HepG2 (cell line): ENCODE measurements around the gene TMEM120A. TPM values are rescaled to one million over a fixed set of nuclear protein-coding genes. Genes with fewer than 3 reads are reported as not detected.

Source experiments
- ATAC-seq: fragments of 200-7000 bp; cut with Tn5 transposase; 3 replicates; pipeline ENCODE4 v1.9.1; 2020; ENCODE audit warnings: mild to moderate bottlenecking, moderate library complexity
- BruUV-seq: library from RNA; stranded (reverse); fragments of 400-500 nt; replicated peaks from 2 replicates; lab custom pipeline; 2021; lab: Mats Ljungman, UMichigan
- CTCF ChIA-PET: fragments of 300-600 bp; formaldehyde crosslinking; extraction: SDS; loops from one replicate; lab custom pipeline; 2021; ENCODE audit warnings: low total read pairs, inconsistent platforms, low intra/inter-chr PET ratio; lab: Yijun Ruan, JAX
- POLR2A ChIA-PET: fragments of 350-600 bp; sonication (Branson Sonifier 250); formaldehyde crosslinking; loops from one replicate; lab custom pipeline; 2020; ENCODE audit warnings: antibody characterized with exemption, inconsistent platforms; lab: Yijun Ruan, JAX
- DNase-seq: peaks from one replicate; pipeline ENCODE4 v3.0.0-alpha.2; 2015; ENCODE audit warnings: low spot score
- FAIRE-seq: peaks from 3 replicates; lab custom pipeline; 2011; peaks lifted over from hg19 to GRCh38; lab: Jason Lieb, UNC
- H2AFZ ChIP-seq: one replicate; pipeline ENCODE4 v1.6.1; 2011; ENCODE audit warnings: low read length, inconsistent platforms
- H3K27ac ChIP-seq: fragments of 300-600 bp; 3 replicates; pipeline ENCODE4 v1.8.0; 2011; ENCODE audit warnings: mixed run types, mild to moderate bottlenecking, mixed read lengths, low read length, inconsistent platforms; ENCODE audit not compliant: insufficient read depth; ENCODE audit errors: extremely low read length
- H3K27me3 ChIP-seq, 2 experiments: fragments of 200-600 bp in 1 of 2; 2 replicates in 1 of 2; 3 replicates in 1 of 2; pipeline versions ENCODE4 v1.6.0 to v1.8.0; 2011; ENCODE audit warnings: low read length in 2 of 2, mild to moderate bottlenecking in 2 of 2, moderate library complexity in 2 of 2, inconsistent platforms in 1 of 2; ENCODE audit not compliant: insufficient read depth in 2 of 2, control insufficient read depth in 1 of 2
- H3K36me3 ChIP-seq, 2 experiments: fragments of 200-600 bp in 1 of 2; replicated peaks in 1 of 2; 2 replicates in 1 of 2; 3 replicates in 1 of 2; pipeline versions ENCODE4 v1.5.1 to v1.8.0; 2011; ENCODE audit warnings: low read length in 2 of 2, inconsistent platforms in 1 of 2; ENCODE audit not compliant: insufficient read depth in 2 of 2, control insufficient read depth in 1 of 2
- H3K4me1 ChIP-seq: 2 replicates; pipeline ENCODE4 v1.5.1; 2012; ENCODE audit warnings: low read length, inconsistent platforms; ENCODE audit not compliant: insufficient read depth
- H3K4me2 ChIP-seq: 2 replicates; pipeline ENCODE4 v1.6.0; 2011; ENCODE audit warnings: low read depth, low read length, inconsistent platforms
- H3K4me3 ChIP-seq, 3 experiments: fragments of 200-600 bp in 1 of 3; sonication (generic), shearing (Covaris generic) in 1 of 3; replicated peaks in 1 of 3; 2 replicates each; pipeline ENCODE4 v1.5.1; 2011 to 2016; ENCODE audit warnings: low read length in 3 of 3, inconsistent platforms in 2 of 3, low read depth in 2 of 3, mild to moderate bottlenecking in 2 of 3, control low read depth in 1 of 3, mixed read lengths in 1 of 3; ENCODE audit not compliant: insufficient read depth in 1 of 3
- H3K79me2 ChIP-seq: one replicate; pipeline ENCODE4 v1.6.1; 2011; ENCODE audit warnings: low read length, inconsistent platforms; ENCODE audit not compliant: insufficient read depth
- H3K9ac ChIP-seq: 2 replicates; pipeline ENCODE4 v1.6.0; 2011; ENCODE audit warnings: mild to moderate bottlenecking, low read depth, low read length, inconsistent platforms; ENCODE audit not compliant: insufficient read depth
- H3K9me3 ChIP-seq: 2 replicates; pipeline ENCODE4 v1.5.1; 2012; ENCODE audit warnings: mild to moderate bottlenecking, low read length
- H4K20me1 ChIP-seq: 2 replicates; pipeline ENCODE4 v1.6.0; 2011; ENCODE audit warnings: inconsistent platforms, mild to moderate bottlenecking, low read length, moderate library complexity; ENCODE audit not compliant: insufficient read depth
- MIXL1 ChIP-seq: IDR thresholded peaks from 2 replicates; pipeline ENCODE4 v1.6.1; 2016
- NRL ChIP-seq: sonication (generic); formaldehyde crosslinking; IDR thresholded peaks from 2 replicates; pipeline ENCODE4 v1.5.0; 2020; ENCODE audit warnings: missing genetic modification reagents, mild to moderate bottlenecking, moderate library complexity, borderline replicate concordance
- POLR2G ChIP-seq: fragments of 200-400 bp; formaldehyde crosslinking; IDR thresholded peaks from 2 replicates; pipeline ENCODE4 v1.6.1; 2018; ENCODE audit warnings: mild to moderate bottlenecking, low read depth, low read length, moderate library complexity
- RELA ChIP-seq: sonication (generic); formaldehyde crosslinking; IDR thresholded peaks from 2 replicates; pipeline ENCODE4 v1.4.0; 2020; ENCODE audit warnings: missing genetic modification reagents
- SAFB2 ChIP-seq: sonication (generic); formaldehyde crosslinking; IDR thresholded peaks from 2 replicates; pipeline ENCODE4 v1.5.1; 2020; ENCODE audit warnings: missing genetic modification reagents, low read depth, mild to moderate bottlenecking, borderline replicate concordance
- TOE1 ChIP-seq: sonication (generic); formaldehyde crosslinking; IDR thresholded peaks from 2 replicates; pipeline ENCODE4 v1.4.0; 2020; ENCODE audit warnings: mild to moderate bottlenecking, missing genetic modification reagents
- ZBTB42 ChIP-seq: sonication (generic); formaldehyde crosslinking; IDR thresholded peaks from 2 replicates; pipeline ENCODE4 v1.5.0; 2020; ENCODE audit warnings: mild to moderate bottlenecking, missing genetic modification reagents
- ZFP1 ChIP-seq: IDR thresholded peaks from 2 replicates; pipeline ENCODE4 v1.6.1; 2016
- ZNF788 ChIP-seq: sonication (generic); formaldehyde crosslinking; IDR thresholded peaks from 2 replicates; pipeline ENCODE4 v1.5.0; 2020; ENCODE audit warnings: mild to moderate bottlenecking, missing genetic modification reagents, borderline replicate concordance
- WGBS: methylation state at CpG from one replicate; pipeline ENCODE4 v1.1.6; 2017; ENCODE audit warnings: low lambda C conversion rate; 5-methylcytosine and 5-hydroxymethylcytosine counted together
- in situ Hi-C: cut with HindIII; loops from 2 replicates; pipeline ENCODE4 v1.10.0; 2017; ENCODE audit warnings: low pct_unique_long_range_greater_than_20kb; ENCODE audit not compliant: extremely low pct_ligation_motif_present
- intact Hi-C: fragments of 100-400 bp; cut with micrococcal nuclease; formaldehyde crosslinking; loops from one replicate; pipeline ENCODE4 v1.10.0; 2022; ENCODE audit not compliant: unreplicated experiment
- polyA plus RNA-seq, 8 experiments: library from polyadenylated mRNA; depleted of rRNA in 3 of 8; stranded (reverse) in 7 of 8; unstranded in 1 of 8; fragments of >200 nt; fragmentation: Illumina TruSeq in 4 of 8; extraction: Trizol in 4 of 8; gene quantifications; 2 replicates each; pipeline versions ENCODE4 v1.2.1 to v1.2.3, GENCODE V29; 2011 to 2016; ENCODE audit warnings: low read depth in 4 of 8, missing spikeins in 1 of 8, mixed read lengths in 1 of 8; ENCODE audit not compliant: insufficient read depth in 1 of 8
- total RNA-seq, 5 experiments: library from RNA; depleted of rRNA; stranded (reverse); fragments of >200 nt; fragmentation: Illumina TruSeq; extraction: Trizol; gene quantifications; 2 replicates each; pipeline ENCODE4 v1.2.3, GENCODE V29; 2016; ENCODE audit warnings: low read depth in 1 of 5
- TF ChIP-seq, protein P1 (sequence below): sonication (generic); formaldehyde crosslinking; IDR thresholded peaks from 2 replicates; pipeline ENCODE4 v1.4.0; 2020; ENCODE audit warnings: mild to moderate bottlenecking, missing genetic modification reagents
- TF ChIP-seq, protein P2 (sequence below): sonication (generic); formaldehyde crosslinking; IDR thresholded peaks from 2 replicates; pipeline ENCODE4 v1.4.0; 2020; ENCODE audit warnings: missing genetic modification reagents

The TMEM120A gene
- total and polyA plus RNA-seq, 2 of the 13 experiments (the other 11 are each of a cell fraction or from before 2014, with no cell fraction given): 40.3 to 102 TPM

DNA sequence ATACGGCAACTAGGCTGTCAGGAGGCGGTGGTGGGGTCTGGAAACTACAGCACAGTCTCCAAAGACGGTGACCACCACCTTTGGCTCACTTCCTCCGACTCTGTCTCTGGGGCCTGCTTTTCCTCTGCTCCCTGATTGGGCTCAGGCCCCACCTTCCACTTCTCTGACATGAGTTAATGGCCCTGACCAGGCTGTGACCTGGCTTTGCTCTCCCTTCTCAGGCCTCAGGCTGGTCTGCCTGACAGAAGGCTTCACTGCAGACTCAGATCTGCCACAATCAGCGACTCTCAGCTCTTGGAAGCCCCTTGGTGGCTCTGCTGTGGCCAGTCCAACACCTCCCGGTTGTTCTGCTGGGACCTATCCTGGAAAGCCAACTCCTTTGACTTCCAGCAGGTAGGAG lies 45.7 kb upstream of the TMEM120A start:
- ChIA-PET POLR2A (no interaction called here), CTCF (no interaction called here)
- no peak overlapping the region for H3K4me3 ChIP-seq
- DNase-seq: no peak
- no peak overlapping the region for H3K4me2 ChIP-seq
- H3K27me3 ChIP-seq: no peaks in the 10 kb centered on the region
- TF ChIP-seq MIXL1 (CRISPR knock-in tag): no peak
- TF ChIP-seq SAFB2 (CRISPR knock-in tag): no peak
- TF ChIP-seq, protein P1, sequence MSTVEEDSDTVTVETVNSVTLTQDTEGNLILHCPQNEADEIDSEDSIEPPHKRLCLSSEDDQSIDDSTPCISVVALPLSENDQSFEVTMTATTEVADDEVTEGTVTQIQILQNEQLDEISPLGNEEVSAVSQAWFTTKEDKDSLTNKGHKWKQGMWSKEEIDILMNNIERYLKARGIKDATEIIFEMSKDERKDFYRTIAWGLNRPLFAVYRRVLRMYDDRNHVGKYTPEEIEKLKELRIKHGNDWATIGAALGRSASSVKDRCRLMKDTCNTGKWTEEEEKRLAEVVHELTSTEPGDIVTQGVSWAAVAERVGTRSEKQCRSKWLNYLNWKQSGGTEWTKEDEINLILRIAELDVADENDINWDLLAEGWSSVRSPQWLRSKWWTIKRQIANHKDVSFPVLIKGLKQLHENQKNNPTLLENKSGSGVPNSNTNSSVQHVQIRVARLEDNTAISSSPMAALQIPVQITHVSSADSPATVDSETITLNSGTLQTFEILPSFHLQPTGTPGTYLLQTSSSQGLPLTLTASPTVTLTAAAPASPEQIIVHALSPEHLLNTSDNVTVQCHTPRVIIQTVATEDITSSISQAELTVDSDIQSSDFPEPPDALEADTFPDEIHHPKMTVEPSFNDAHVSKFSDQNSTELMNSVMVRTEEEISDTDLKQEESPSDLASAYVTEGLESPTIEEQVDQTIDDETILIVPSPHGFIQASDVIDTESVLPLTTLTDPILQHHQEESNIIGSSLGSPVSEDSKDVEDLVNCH: no peak
- no peak for TF ChIP-seq ZFP1 (CRISPR knock-in tag)
- TF ChIP-seq ZBTB42 (CRISPR knock-in tag): no peak
- no peak for TF ChIP-seq POLR2G
- TF ChIP-seq, protein P2, sequence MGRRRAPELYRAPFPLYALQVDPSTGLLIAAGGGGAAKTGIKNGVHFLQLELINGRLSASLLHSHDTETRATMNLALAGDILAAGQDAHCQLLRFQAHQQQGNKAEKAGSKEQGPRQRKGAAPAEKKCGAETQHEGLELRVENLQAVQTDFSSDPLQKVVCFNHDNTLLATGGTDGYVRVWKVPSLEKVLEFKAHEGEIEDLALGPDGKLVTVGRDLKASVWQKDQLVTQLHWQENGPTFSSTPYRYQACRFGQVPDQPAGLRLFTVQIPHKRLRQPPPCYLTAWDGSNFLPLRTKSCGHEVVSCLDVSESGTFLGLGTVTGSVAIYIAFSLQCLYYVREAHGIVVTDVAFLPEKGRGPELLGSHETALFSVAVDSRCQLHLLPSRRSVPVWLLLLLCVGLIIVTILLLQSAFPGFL (CRISPR knock-in tag): no peak
- TF ChIP-seq NRL (CRISPR knock-in tag): no peak
- TF ChIP-seq RELA (CRISPR knock-in tag): no peak
- no peak for TF ChIP-seq TOE1
- TF ChIP-seq ZNF788: no peak
- FAIRE-seq: no peak
- BruUV-seq: no TSS peak
- intact Hi-C loops (no loop called here), in situ Hi-C loops (no loop called here)
- H3K4me1 ChIP-seq: peaks cover 10% of the 10 kb centered on the region
- H3K79me2 ChIP-seq: peaks cover 2% of the 10 kb centered on the region
- H3K9me3 ChIP-seq: no peaks in the 10 kb centered on the region
- H2AFZ ChIP-seq: no peak overlapping the region
- ATAC-seq: no peak
- H3K9ac ChIP-seq: no peak overlapping the region
- no peaks in the 10 kb centered on the region for H4K20me1 ChIP-seq
- H3K27ac ChIP-seq: no peak overlapping the region
- H3K36me3 ChIP-seq: peaks cover 0 to 3% of the 10 kb centered on the region in 2 experiments; a peak in 2 of 5 replicates
- WGBS: 97% methylated on average over 6 of the region's 6 CpGs
